OCI-M1 (cell line): ENCODE data around the gene NUP214.
"Not testable (repeated sequence)": the region's sequence is repeated elsewhere in the genome, so short reads cannot be mapped to it uniquely, and the experiment has no call there.

Experiments used
- DNase-seq: peaks from one replicate; lab custom pipeline; 2025; lab: John Stamatoyannopoulos, UW

NUP214 gene

GRCh38 chr9:131234799-131235479 lies 109.6 kb downstream of the NUP214 start:
- no peak for DNase-seq

GRCh38 chr9:131235480-131235851 lies 110.1 kb downstream of the NUP214 start:
- DNase-seq: no peak

- DNase-seq: no peak
These were observed 110.8 kb downstream of the NUP214 start for GRCh38 chr9:131236161-131236560.

DNA sequence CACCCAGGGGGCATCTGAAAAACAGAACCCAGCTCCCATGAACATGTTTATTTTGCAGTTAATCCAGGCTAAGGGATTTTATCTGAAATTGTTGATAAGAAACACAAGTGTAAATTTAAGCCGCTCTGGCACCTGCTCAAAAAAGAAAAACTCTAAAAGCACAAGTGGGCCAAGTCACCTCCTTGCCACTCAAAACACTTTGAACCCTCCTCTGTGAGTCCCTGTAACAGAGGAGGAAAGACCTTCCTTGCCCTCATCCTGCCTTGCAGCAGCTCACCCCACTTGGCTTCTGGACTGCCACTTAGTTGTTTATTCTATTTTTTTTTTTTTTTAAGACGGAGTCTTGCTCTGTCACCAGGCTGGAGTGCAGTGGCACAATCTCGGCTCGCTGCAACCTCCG lies 111.4 kb downstream of the NUP214 start:
- no peak for DNase-seq

- no peak for DNase-seq
These were observed 111.9 kb downstream of the NUP214 start for GRCh38 chr9:131237291-131237690.

DNA sequence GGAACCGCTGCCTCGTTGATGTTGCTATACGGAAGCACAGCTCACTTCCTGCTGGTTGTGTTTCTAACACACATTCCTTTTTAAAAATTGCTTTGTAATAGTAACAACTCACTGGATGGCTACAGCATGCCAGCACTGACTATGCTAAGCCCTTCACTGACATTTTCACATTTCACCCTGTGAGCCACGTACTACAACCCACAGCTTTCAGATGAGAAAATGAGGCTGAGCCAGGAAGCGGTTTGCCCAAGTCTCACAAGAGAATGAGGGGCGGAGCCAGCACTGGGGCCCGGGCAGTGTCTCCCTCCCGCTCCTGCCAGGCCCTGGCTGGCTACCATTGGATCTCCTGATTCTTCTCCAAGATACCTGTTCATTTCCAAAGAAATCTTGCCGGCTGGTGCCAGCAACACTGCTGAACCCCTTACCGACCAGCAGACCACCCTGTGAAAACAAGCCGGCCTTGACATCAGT lies 112.6 kb downstream of the NUP214 start:
- DNase-seq: peak; percentile 17

- no peak for DNase-seq
These were observed 113.1 kb downstream of the NUP214 start for GRCh38 chr9:131238402-131239021.

DNA sequence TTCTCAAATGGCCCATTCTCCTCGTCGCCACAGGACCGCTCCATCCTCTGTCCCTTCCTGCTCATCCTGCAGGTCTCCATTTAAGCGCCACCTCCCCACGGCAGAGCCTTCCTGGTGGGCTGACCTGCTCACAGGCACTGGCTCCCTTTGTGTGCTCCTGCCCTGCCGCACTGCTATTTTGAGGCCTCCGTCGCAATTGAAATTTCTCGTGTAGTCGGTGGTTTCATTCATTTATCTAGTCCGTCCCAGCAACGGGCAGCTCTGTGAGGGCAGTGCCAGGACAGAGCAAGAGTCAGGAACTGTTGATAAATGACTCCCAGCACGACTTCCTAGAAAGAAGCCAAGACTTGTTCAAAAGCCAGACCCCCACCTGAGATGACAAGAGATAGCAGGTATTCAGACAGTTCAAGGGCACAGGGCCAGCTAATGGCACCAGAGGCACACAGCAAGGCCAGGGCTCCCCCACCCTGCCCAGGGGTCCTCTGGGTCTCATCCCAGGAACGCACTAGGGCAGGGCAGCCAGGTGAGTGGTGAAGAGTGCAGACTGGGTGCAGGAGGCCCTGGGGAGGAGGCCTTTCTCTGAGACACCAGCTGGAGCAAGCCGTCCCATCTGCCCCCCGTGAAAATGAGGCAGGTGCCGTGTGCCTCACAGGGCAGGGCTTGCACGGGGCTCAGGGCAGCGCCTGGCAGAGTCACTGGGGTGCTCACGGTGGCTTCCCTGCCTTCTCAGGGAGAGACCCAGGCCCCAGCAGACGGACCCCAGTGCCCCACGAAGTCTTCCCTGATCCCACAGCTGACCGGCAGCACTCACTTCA lies 114.0 kb downstream of the NUP214 start:
- DNase-seq: no peak

DNA sequence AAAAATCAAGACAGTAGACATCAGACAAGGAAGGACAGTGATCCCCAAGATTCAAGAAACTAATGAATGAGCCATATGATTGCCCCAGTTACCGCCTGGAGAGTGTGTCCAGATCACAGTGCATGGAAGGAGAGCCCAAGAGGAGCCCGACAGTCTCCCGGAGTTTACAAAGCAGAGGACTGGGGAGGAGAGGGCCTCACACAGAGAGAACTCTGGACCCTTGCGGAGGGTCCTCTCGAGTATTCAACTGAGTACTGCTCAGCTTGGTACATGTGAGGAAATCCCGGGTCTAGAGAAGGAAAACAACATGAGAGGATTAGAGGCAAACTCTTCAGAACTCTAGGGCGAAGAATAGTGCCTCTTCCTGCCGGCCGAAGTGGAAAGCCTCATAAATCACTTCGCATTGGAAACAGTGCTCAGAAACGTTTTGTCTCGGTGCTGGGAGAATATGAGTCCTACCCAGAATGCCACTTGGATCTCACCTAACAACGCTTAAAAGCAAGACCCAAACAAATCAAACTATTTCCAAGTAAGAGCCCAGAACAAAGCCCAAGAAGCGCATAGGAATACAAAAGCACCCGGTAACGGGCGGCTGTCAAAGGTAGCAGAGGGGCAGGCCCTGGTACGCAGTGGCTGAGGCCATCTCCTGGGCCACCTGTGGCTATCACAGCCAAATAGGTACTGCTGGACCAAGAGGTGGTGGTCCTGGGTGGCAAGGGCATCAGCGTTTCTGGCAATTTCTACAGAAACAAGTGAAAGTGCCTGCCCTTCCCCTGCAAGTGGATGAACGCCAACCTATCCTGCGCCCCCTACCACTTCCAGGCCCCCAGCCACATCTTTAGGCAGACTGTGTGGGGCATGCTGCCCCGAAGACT lies 114.9 kb downstream of the NUP214 start:
- no peak for DNase-seq

DNA sequence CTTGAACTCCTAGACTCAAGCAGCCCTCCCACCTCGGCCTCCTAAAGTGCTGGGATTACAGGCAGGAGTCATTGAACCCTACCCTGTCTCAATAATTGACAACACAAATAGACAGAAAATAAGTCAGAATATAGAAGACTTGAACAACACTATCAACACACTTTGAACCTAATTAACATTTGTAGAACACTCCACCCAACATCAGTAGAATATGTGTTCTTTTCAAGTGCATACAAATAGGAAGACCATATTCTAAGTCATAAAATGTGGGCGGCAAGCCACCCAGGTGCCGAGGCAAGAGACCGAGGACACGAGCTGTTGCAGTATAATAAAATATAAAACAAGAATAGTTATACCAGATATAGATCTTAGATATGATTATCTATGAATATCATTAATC lies 118.9 kb downstream of the NUP214 start:
- not testable (repeated sequence) for DNase-seq

DNA sequence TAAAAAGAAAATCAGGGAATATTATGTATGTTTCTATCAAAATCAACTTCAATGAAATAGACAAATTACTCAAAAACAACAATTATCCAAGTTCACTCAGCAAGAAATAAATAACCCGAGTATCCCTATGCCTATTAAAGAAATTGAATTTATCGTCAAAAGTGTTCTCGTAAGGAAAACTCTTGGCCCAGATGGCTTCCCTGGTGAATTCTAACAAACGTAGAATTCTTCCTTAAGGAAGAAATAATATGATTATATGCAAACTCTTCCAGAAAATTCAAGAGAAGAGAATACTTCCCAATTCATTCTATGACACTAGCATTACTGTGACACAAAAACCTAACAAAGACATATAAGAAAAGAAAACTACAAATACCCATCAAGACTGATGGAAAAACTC lies 121.2 kb downstream of the NUP214 start:
- no peak for DNase-seq

DNA sequence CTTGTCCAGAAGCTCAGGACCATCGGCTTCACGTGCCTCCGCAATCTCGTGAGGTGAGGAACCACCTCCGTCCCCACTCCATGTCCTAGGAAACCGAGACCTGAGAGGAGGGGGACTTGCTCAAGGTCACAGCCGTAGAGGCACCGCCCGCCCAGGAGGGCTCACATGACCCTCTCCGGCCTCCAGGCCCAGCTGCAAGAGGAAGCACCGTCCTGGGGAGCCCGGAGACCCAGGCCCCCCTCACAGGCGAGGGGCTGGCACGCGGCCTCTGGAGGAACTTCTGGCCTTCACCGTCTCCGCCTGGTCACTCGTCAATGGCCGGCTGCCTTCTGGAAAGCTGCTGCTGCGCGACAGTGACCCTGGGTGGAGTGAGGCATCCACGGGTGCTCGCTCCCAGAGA lies 126.7 kb downstream of the NUP214 start:
- no peak for DNase-seq

GRCh38 chr9:131253891-131254491 lies 128.6 kb downstream of the NUP214 start:
- DNase-seq: no peak

GRCh38 chr9:131254626-131255025 lies 129.2 kb downstream of the NUP214 start:
- no peak for DNase-seq

GRCh38 chr9:131255676-131256197 lies 130.4 kb downstream of the NUP214 start:
- DNase-seq: no peak

- DNase-seq: no peak
These were observed 132.1 kb downstream of the NUP214 start for GRCh38 chr9:131257266-131258025.

- DNase-seq: no peak
These were observed 132.8 kb downstream of the NUP214 start for GRCh38 chr9:131258186-131258585.

GRCh38 chr9:131258698-131259431 lies 133.5 kb downstream of the NUP214 start:
- no peak for DNase-seq

GRCh38 chr9:131259432-131259898 lies 134.1 kb downstream of the NUP214 start:
- no peak for DNase-seq
